ENCODE results near the gene GLRA1.

The GLRA1 gene

DNA sequence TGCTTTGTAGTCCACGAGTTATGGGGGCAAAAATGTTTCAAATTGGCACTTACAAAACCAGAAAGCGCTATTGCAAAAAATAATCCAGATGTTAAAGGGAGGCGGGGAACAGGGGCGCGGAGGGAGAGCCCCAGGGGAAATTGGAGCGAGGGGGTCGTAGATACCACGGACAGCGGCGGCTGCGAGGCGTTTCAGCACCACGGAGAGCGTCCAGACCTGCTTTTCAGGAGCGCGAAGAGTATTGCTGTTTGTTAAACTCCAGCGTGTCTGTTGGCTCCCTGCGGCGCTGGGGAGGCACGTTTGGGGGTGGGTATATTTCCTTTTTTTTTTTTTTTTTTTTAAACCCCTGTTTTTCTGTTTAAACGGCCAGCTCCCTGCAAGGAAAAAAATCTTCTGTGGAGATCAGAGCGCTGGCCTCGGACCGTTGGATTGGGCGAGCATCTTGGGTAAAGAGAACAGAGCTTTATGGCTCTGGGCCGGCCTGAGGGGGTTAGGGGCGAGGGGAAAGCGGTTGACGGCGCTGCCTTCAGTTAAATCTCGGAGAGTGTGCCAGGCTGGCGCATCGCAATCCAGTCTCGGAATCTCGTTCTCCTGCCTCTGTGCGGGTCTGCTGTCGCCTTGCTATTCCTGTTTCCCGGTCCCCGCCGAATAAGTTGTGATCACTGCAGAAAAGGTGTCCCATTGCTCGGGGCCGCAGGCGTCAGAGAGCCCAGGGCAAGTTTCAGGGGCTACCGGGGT, at the start of gene GLRA1:
GLRA1 (minus strand) TSS at position 288 of the 738 bp plus-strand sequence. CDS start 302 bp downstream, outside the sequence.
- DNase-seq, result peak; percentile 53

- DNase-seq, result no peak
Measured at GRCh38 chr5:151970885-151971284, 46.2 kb upstream of the GLRA1 start.

DNA sequence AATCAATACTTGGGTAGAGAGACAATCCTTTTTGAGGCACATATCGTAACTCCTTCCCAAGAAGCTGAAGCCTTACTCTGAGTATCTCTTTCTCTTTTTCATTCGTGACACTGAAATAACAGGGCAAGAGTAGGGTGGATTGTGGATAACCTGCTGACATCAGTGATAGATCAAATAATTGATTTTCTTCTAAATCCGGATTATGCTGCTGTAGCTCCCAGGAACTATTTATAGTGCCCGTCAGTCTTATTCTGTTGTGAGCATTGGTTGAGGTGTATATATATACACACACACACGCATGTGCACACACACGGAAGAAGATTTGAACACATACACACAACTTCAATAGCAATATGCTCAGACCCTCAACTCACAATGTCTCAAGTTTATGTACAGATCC, 43.2 kb upstream of the GLRA1 start:
- no peak for DNase-seq

DNA sequence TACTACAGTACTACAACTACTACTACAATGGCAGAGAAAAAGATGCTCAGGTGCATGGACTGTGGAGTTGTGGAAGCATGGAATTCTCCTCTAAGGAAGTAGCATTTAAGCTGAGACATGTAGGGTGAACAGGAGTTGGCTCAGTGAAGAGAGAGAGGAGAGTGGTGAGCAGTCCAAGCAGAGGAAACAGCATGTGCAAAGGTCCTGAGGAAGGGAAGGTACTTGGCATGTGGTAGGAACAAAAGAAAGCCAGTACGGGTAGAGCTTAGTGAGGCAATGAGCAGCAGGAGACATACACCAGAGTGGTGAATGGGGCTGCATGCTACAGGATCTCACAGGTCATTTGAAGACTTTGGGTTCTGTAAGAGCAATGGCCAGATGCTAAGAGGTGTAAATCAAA, 41.4 kb upstream of the GLRA1 start:
- no peak for DNase-seq

GRCh38 chr5:151964471-151964870, 39.8 kb upstream of the GLRA1 start:
- no peak for DNase-seq

DNA sequence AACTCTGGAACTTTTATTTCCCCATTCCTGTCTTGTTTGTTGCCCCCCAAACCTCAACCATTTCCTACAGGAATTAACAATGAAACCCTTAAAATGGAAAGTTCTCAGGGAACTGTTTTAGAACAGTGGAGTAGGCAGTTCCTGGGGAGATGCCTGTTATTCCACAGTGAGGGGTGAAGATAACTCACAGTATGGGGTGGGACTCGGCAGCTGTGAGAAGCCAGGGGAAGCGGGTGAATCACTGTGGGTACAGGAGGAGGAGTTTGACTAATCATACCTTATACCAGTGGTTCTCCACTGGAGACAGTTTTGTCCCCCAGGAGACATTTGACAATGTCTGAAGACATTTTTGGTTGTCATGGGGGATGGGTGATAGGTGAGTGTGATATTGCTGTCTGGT, 36.9 kb upstream of the GLRA1 start:
- no peak for DNase-seq

DNA sequence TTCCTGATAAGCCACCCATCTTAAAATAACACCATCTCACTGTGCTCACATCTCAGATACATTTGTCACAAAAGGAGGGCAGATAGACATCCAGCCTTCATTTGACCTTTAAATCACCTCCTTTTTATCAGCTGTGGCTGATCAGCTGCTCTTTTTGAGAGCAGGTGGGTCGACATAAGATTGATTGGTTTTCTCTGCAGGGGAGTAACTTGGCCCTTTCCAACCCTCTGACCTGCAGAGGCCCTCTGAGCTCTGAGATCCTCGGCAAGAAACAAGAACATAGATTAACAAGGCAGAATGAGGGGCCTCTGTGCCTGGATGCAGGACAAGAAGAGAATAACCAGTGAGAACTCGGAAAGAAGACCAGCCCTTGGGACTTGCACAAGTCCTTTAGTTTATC, 33.5 kb upstream of the GLRA1 start:
- no peak for DNase-seq

DNA sequence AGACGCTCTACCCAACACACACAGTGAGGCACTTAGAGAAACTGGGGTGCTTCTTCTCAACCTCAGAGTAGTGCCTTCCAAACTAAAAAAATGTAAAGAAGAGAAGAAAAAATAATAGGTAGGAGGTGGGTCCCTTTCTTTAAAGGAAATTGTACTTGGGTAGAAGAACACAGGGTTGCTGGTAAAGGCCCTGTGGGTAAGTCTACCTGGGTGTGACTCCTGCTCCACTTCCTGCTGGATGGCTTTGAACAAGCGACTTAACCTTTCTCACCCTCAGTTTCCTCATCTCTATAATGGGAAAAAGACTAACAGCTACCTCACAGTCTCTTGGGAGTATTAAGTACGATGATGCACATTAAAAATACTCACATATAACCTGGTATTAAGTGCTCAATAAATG, 32.1 kb upstream of the GLRA1 start:
- no peak for DNase-seq

DNA sequence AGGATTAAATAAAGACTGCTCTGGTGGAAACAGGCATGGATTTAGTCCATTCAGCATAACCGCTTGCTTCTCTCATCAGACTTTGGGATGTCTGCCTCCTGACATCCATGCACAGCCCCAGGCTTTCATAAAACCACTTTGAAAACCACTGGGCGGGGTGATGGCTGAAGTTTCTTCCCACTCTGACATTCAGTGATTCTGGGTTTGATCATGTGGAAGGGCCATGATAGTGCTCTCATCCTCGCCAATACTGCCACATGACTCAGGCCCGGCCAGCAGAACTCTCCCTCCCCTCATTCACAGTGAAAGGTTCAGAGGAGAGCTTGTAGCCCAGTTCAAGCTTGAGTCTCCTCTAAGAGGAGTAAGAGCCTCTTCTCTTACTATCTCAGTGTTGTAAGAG, 29.6 kb upstream of the GLRA1 start:
- no peak for DNase-seq

- DNase-seq, result no peak
Measured at GRCh38 chr5:151953833-151954232, 29.2 kb upstream of the GLRA1 start.

DNA sequence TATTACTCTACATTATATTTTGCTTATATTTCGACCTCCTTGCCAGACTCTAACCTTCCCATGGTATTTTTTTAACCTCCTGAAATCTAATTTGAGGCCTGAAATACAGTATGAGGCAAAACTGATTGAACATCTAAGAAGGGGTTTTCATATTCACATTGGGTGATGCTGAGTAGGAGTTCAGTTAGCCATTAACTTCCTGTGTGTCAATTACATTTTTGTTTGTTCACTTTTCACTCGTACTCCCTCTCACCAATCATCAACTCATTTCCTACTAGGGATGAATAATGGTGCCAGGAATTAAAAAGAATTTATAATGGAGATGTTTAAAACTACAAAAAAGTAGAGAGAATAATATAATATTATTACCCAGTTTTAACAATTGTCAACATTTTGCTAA, 27.6 kb upstream of the GLRA1 start:
- no peak for DNase-seq

DNA sequence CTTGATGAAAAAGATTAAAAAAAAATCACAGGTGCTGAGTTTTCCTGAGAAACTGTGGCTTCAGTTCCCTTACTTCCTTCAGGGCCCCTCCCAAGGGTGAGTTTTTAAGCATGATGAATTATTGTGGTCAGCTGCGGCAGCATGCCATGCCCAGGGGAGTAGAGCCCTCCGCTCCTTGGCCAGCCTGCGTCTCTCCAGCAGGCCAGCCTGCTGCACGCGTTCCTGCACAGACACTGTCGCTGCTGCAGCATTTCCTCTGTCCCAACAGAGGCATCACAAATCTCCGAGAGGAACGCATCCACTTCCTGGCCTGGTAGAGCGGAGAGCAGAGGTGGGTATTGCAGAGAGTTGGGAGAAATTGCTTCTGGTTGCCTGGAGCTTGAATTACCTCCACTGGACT, 26.1 kb upstream of the GLRA1 start:
- DNase-seq, result no peak

DNA sequence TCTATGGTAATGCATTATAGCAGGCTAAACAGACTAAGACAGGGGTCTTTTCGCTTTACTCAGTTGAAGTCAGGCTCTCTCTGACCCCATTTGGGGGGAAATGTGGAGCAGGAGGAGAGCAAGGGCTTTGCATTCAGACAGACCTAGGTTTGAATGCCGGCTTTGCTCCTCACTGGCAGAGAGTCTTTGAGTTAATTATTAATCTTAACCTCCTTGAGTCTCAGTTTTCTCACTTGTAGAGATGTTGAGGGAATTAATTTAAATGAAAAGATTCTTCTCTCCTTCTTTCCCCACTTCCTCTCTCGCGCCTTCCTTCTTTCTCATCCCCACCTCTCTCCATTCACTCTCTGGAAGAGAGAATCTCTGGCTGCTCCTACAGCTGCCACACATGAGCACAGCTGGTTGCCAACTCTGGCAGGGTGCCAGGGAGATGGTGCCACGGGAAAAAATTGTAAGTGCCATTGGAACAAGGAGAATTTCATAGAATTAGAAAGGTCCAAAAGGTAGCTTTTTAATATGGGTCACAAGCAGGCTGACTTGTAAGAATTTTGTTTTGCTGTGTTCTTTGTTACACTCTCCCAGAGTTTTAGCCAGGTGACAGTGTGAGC, 25.2 kb upstream of the GLRA1 start:
- DNase-seq, result no peak

GRCh38 chr5:151949113-151949512, 24.5 kb upstream of the GLRA1 start:
- no peak for DNase-seq

DNA sequence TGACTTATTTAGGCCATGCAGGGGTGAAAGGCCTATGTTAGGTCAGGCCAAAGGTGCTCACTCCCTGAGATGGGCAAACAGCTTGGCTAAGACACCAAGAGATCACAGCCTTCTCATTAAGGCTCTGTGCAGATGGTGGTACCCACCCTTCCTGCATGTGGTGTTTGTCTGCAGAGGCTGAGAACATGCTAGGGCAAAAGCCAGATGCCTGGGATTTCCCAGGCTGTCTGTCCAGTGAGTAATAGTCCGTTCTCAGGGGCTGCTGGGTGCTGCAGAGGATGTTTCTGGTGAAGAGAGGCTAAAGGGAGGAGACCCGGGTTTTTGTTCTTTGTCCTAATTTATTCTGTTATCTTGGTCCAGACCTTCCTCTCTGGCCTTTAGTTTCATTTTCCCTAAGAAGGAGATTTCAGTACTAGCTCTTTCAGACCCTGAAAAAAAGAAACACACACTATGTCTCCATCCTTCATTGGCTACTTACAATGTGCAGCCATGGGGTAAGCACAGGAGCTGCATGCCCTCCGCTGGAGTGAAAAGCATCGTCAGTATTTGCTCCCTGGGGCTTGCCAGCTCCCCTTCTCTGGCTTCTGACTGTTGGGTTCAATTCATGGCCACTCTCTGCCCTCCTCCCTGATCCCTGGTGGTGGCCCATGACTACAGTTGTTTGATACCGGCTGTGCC, 23.4 kb upstream of the GLRA1 start:
- DNase-seq, result no peak

- no peak for DNase-seq
Measured at GRCh38 chr5:151937851-151938250, 13.2 kb upstream of the GLRA1 start.

DNA sequence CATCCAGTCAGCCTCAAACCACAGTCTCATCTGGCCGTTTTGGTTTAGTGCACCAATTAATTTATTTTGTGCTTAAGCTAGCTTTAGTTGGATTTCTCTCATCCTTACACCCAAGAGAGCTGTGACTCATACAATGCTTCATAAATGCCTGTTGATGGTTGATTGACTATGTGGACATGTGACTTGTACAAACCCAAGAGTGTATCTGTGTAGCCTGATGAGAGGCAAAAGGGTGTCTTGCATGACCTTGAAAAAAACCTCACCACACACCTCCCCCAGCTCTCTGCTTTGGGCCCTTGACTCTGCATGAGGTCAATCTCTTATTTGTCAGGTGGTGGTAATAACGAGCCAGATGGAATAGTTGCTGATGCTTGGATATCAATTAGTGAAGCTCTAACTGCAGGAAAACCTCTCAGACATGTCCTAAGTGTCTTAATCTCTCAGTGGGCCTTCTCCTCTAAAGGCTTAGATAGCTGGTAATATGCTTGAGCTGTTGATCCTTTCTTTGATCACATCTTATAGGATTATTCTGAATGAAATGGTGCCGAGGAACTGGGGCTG, 10.6 kb upstream of the GLRA1 start:
- DNase-seq, result no peak

GRCh38 chr5:151931260-151931659, 6.6 kb upstream of the GLRA1 start:
- DNase-seq, result no peak

GRCh38 chr5:151926188-151926587, 1.5 kb upstream of the GLRA1 start:
- DNase-seq, result no peak

GRCh38 chr5:151925340-151925739, 689 bp upstream of the GLRA1 start:
- no peak for DNase-seq

GRCh38 chr5:151923866-151924476, 680 bp downstream of the GLRA1 start:
- DNase-seq, result no peak

- no peak for DNase-seq
Measured at GRCh38 chr5:151921916-151922315, 2.7 kb downstream of the GLRA1 start.

- no peak for DNase-seq
Measured at GRCh38 chr5:151917904-151918303, 6.7 kb downstream of the GLRA1 start.

DNA sequence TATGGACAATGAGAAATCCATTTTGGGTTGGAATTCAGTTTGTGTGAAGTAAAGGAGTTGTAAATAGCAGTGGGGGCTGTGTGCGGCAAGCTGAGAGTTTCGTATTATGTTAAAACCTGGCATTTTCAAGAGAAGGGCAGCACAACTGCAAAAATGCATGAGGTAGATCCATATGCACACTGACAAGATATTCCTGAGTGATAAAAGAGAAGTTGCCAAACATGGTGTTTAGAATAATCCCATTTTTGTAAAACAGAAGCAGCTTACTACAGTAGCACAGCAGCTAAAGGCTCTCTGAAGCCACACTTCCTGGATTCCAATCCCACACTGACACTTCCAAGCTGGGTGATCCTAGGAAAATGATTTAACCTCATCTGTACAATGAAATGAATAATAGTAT, 11.2 kb downstream of the GLRA1 start:
- DNase-seq, result no peak
